Daoy (cell line): Measurements from ENCODE around the gene REP15. TPM values are rescaled to one million over a fixed set of nuclear protein-coding genes. Genes with fewer than 3 reads are reported as not detected.

Experiments used
- total RNA-seq: library from RNA; depleted of rRNA; stranded (reverse); fragments of >200 nt; shearing (Covaris generic); gene quantifications from 2 replicates; pipeline ENCODE4 v1.2.3, GENCODE V29; 2014; rRNA removed

The REP15 gene
- total RNA-seq, 1 experiment from 2014 or later = 1.8 TPM

Other genes starting within 250 kb of the REP15 start
- gene SMCO2, start 249.7 kb upstream of the REP15 start, total RNA-seq = not detected in 2 replicates
- gene PPFIBP1, start 172.2 kb upstream of the REP15 start, total RNA-seq = 77.7 and 96.9 TPM in 2 replicates
- gene MRPS35, start 14.4 kb downstream of the REP15 start, total RNA-seq = 115 and 149 TPM in 2 replicates
- gene KLHL42, start 83.8 kb downstream of the REP15 start, total RNA-seq = 20.2 and 27.7 TPM in 2 replicates
- not detected in 2 replicates for gene MANSC4, start 83.8 kb downstream of the REP15 start, total RNA-seq